OCI-LY7 (cell line): ENCODE measurements around the gene DEPP1. TPM values are rescaled to one million over a fixed set of nuclear protein-coding genes. Genes with fewer than 3 reads are reported as not detected.

Source experiments
- BruUV-seq: library from RNA; stranded (reverse); fragments of 400-500 nt; replicated peaks from 2 replicates; lab custom pipeline; 2021; lab: Mats Ljungman, UMichigan
- CTCF ChIA-PET: fragments of 300-600 bp; sonication (Branson Sonifier 250); formaldehyde crosslinking; loops from one replicate; lab custom pipeline; 2022; ENCODE audit warnings: antibody characterized with exemption; ENCODE audit not compliant: unreplicated experiment; lab: Charles Lee
- POLR2A ChIA-PET: fragments of 300-600 bp; sonication (Branson Sonifier 250); formaldehyde crosslinking; loops from one replicate; lab custom pipeline; 2022; ENCODE audit warnings: antibody characterized with exemption; lab: Charles Lee
- DNase-seq: peaks from one replicate; pipeline ENCODE4 v3.0.0-alpha.2; 2015; ENCODE audit warnings: low spot score
- H2AFZ ChIP-seq: fragments of 200-600 bp; sonication (generic), shearing (Covaris generic); 2 replicates; pipeline ENCODE4 v1.6.1; 2014; ENCODE audit warnings: mild to moderate bottlenecking, antibody characterized with exemption, low read length, moderate library complexity
- H3K27ac ChIP-seq: fragments of 200-600 bp; sonication (generic); 2 replicates; pipeline ENCODE4 v1.5.1; 2014; ENCODE audit warnings: mixed run types, low read depth, mild to moderate bottlenecking, moderate library complexity, low read length, inconsistent platforms; ENCODE audit not compliant: poor library complexity, severe bottlenecking
- H3K36me3 ChIP-seq: fragments of 200-600 bp; sonication (generic); 2 replicates; pipeline ENCODE4 v1.6.1; 2014; ENCODE audit warnings: mild to moderate bottlenecking, antibody characterized with exemption, low read length, moderate library complexity, mixed read lengths; ENCODE audit not compliant: insufficient read depth
- H3K4me1 ChIP-seq: fragments of 200-600 bp; sonication (generic); 2 replicates; pipeline ENCODE4 v1.5.1; 2014; ENCODE audit warnings: mild to moderate bottlenecking, low read length; ENCODE audit not compliant: insufficient read depth, poor library complexity, severe bottlenecking
- H3K4me2 ChIP-seq: fragments of 200-600 bp; sonication (generic); 2 replicates; pipeline ENCODE4 v1.6.1; 2014; ENCODE audit warnings: mild to moderate bottlenecking, low read length
- H3K4me3 ChIP-seq: fragments of 200-600 bp; sonication (generic); 2 replicates; pipeline ENCODE4 v1.5.1; 2014; ENCODE audit warnings: mild to moderate bottlenecking, low read depth, low read length; ENCODE audit not compliant: poor library complexity, severe bottlenecking
- H3K79me2 ChIP-seq: fragments of 200-600 bp; sonication (generic); 2 replicates; pipeline ENCODE4 v1.6.1; 2016; ENCODE audit warnings: low read depth, mild to moderate bottlenecking, low read length, moderate library complexity, mixed read lengths; ENCODE audit not compliant: insufficient read depth
- H3K9me2 ChIP-seq: fragments of 200-600 bp; sonication (generic); 2 replicates; pipeline ENCODE4 v1.6.1; 2016; ENCODE audit warnings: mild to moderate bottlenecking, low read length, mixed read lengths; ENCODE audit not compliant: insufficient read depth
- H3K9me3 ChIP-seq: fragments of 200-600 bp; sonication (generic); 2 replicates; pipeline ENCODE4 v1.6.1; 2014; ENCODE audit warnings: mild to moderate bottlenecking, mixed run types, low read length, mixed read lengths
- H4K20me1 ChIP-seq: fragments of 200-600 bp; sonication (generic); 2 replicates; pipeline ENCODE4 v1.6.1; 2014; ENCODE audit warnings: mild to moderate bottlenecking, antibody characterized with exemption, low read length, moderate library complexity, mixed read lengths; ENCODE audit not compliant: insufficient read depth
- CTCF ChIP-seq: fragments of 200-600 bp; sonication (generic); conservative IDR thresholded peaks from 2 replicates; pipeline ENCODE4 v1.5.1; 2014; ENCODE audit warnings: mild to moderate bottlenecking, antibody characterized with exemption, low read length, moderate library complexity, mixed read lengths
- EZH2phosphoT487 ChIP-seq: fragments of 200-600 bp; sonication (generic); IDR thresholded peaks from 2 replicates; pipeline ENCODE4 v1.6.1; 2018; ENCODE audit warnings: low read depth, borderline replicate concordance, mild to moderate bottlenecking, mixed run types, antibody characterized with exemption, low read length, moderate library complexity, mixed read lengths
- intact Hi-C: fragments of 100-400 bp; cut with micrococcal nuclease; formaldehyde crosslinking; loops from one replicate; pipeline ENCODE4 v1.10.0; 2022; ENCODE audit not compliant: unreplicated experiment
- total RNA-seq, 2 experiments: library from RNA; depleted of rRNA in 1 of 2; stranded (reverse); fragments of >200 nt in 1 of 2; shearing (Covaris generic) in 1 of 2; gene quantifications; 2 replicates each; pipeline ENCODE4 v1.2.3, GENCODE V29; 2014 to 2022

The DEPP1 gene
- total RNA-seq, 2 experiments from 2014 or later: 0.09 TPM; not detected in 1

- no peak for TF ChIP-seq EZH2phosphoT487
- POLR2A ChIA-PET: no interaction called here
- H3K36me3 ChIP-seq: no peaks in the 10 kb centered on the region
- no peaks in the 10 kb centered on the region for H3K79me2 ChIP-seq
- no peaks in the 10 kb centered on the region for H3K9me2 ChIP-seq
- DNase-seq: no peak
- intact Hi-C loops: no loop called here
- H4K20me1 ChIP-seq: no peaks in the 10 kb centered on the region
- H3K27ac ChIP-seq: no peak overlapping the region
- H3K4me3 ChIP-seq: no peak overlapping the region
- no peak overlapping the region for H2AFZ ChIP-seq
- peaks cover 18% of the 10 kb centered on the region for H3K4me1 ChIP-seq
- CTCF ChIA-PET: no interaction called here
- no peak overlapping the region for H3K4me2 ChIP-seq
- H3K9me3 ChIP-seq: no peaks in the 10 kb centered on the region
- BruUV-seq: no TSS peak
Observed at GRCh38 chr10:44976352-44977198, 2.0 kb downstream of the DEPP1 start.

DNA sequence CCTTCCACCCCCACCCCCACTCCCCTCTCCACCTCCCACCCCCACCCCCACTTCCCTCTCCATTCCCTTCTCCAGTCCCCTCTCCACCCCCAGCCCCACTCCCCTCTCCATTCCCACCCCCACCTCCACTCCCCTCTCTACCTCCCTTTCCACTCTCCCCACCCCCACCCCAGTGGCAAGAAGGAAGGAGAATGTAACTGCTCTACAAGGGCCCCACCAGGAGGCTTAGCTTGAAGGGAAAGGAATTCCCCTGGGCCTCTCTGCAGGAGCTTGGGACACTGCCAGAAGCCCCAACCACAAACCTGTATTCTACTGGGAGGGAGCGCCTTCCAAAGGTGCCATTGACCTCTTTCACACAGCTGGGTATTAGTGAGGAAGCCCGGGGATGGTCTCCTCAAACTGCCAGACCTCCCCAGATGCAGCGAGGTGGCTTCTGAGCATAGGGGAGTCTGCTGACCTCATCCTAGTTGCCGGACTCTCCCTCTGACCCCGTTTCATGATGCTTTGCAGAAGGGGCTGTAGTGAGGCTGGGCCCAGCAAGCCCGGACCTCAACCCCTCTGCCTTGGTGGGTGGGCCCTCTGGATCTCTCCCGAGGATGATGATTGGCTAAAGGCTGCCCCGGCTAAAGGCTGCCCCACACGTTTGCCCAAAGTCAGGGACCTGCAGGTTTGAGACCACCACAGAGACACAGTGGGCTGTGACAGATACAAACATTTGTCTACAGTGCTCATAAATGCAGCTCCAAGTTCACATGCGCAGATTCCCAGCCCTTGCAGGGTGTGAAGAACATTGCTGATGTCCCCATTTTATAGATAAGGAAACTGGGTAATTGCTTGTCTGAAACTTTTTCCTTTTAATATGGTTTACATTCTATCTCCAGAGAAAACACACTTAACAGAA is 2.9 kb downstream of the DEPP1 start:
- no peak for DNase-seq
- no peak overlapping the region for H3K4me2 ChIP-seq
- POLR2A ChIA-PET: no interaction called here
- no TSS peak for BruUV-seq
- no peaks in the 10 kb centered on the region for H3K79me2 ChIP-seq
- no peaks in the 10 kb centered on the region for H4K20me1 ChIP-seq
- H3K9me2 ChIP-seq: no peaks in the 10 kb centered on the region
- H2AFZ ChIP-seq: no peak overlapping the region
- H3K4me3 ChIP-seq: no peak overlapping the region
- no peaks in the 10 kb centered on the region for H3K9me3 ChIP-seq
- H3K27ac ChIP-seq: no peak overlapping the region
- intact Hi-C loops: loop anchor here (1.0 kb wide), 1 partner anchor 43 kb away; no protein-coding TSS in a partner anchor
- peaks cover 18% of the 10 kb centered on the region for H3K4me1 ChIP-seq
- CTCF ChIA-PET: interaction anchor here (0.6 kb wide), 1 partner anchor 41 kb away, joined by 9 read pairs; no protein-coding TSS in a partner anchor
- H3K36me3 ChIP-seq: no peaks in the 10 kb centered on the region
- TF ChIP-seq EZH2phosphoT487 (no peak), CTCF (no peak)
